ENCODE measurements around the gene ASIC4.

The ASIC4 gene, protein sequence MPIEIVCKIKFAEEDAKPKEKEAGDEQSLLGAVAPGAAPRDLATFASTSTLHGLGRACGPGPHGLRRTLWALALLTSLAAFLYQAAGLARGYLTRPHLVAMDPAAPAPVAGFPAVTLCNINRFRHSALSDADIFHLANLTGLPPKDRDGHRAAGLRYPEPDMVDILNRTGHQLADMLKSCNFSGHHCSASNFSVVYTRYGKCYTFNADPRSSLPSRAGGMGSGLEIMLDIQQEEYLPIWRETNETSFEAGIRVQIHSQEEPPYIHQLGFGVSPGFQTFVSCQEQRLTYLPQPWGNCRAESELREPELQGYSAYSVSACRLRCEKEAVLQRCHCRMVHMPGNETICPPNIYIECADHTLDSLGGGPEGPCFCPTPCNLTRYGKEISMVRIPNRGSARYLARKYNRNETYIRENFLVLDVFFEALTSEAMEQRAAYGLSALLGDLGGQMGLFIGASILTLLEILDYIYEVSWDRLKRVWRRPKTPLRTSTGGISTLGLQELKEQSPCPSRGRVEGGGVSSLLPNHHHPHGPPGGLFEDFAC

DNA sequence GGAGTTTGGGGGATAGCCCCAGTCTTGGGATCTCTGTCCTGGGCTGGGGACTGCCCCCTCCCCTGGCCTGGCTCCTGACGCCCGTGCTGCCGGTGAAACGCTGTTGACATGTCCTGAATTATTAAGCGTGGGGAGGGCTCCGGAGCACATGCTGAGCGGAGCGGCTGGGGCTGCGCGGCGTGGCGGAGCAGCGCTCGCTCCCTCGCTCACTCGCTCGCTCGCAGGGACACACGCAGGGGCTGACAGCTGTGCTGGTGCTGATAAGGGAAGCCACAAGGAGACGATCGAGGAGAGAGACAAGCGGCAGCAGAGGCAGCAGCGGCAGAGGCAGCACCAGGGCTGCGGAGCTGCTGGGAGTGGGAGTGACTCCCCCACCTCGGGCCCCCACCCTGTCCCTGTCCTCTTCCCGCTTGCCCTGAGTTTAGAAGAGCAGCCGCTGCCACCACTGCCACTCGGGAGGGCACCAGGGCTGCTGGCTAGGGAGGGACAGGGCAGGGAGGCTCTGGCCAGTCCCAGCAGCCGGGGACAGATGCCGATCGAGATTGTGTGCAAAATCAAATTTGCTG is at the start of gene ASIC4:
ASIC4 (plus strand) TSS at position 287 of the 566 bp plus-strand sequence; CDS start at position 530, 243 bp downstream.
- H3K4me3 ChIP-seq (replicated peaks; ENCODE audit: low read depth, low read length), result no peak within 1 kb of the TSS
- TF ChIP-seq, protein P1, sequence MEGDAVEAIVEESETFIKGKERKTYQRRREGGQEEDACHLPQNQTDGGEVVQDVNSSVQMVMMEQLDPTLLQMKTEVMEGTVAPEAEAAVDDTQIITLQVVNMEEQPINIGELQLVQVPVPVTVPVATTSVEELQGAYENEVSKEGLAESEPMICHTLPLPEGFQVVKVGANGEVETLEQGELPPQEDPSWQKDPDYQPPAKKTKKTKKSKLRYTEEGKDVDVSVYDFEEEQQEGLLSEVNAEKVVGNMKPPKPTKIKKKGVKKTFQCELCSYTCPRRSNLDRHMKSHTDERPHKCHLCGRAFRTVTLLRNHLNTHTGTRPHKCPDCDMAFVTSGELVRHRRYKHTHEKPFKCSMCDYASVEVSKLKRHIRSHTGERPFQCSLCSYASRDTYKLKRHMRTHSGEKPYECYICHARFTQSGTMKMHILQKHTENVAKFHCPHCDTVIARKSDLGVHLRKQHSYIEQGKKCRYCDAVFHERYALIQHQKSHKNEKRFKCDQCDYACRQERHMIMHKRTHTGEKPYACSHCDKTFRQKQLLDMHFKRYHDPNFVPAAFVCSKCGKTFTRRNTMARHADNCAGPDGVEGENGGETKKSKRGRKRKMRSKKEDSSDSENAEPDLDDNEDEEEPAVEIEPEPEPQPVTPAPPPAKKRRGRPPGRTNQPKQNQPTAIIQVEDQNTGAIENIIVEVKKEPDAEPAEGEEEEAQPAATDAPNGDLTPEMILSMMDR (IDR thresholded peaks at IDR 0.05; ENCODE audit: low read depth, low read length, missing control alignments), result no peak
- DNase-seq (ENCODE audit: extremely low read depth, low read depth), result no peak

DNA sequence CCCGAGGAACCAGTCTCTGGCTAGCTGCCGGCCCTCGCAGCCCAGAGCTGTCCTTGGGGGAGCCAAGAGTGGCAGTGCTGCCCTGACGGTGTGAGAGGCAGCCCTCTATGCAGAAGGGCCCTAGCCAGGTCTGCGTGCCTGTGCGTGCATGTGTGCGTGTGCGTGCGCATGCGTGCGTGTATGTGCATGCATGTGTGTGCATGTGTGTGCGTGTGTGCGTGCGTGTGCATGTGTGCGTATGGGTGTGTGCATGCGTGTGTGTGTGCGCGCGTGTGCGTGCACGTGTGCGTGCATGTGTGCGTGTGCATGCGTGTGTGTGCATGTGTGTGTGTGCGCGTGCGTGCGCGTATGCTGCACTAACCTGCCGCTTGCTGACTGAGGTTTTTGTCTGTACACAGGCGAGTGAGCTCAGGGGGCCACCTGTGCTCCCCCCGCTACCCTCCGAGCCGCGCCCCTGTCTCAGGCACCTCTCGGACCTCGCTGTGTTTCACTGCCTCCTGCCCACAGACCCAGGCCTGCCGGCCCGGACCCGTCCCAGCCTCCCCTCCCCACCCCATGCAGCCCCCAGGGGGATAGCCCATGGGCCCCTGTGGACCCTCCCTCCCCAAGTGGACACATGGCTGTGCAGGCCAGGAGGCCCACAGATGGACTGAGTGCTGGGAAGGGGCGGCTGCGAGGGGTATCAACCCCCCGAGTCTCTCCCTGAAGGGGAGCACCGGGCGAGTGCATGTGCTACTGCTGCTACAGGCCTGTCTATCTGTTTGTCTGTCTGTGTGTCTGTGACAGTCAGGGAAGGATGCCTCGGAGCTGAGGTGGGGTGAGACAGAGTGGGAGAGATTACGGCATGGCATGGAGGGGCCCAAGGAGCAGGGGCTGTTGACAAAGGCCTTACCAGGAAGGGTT is 48.4 kb upstream of the ASIC4 start:
- no peak for DNase-seq (ENCODE audit: extremely low read depth, low read depth)
- TF ChIP-seq, protein P1 (IDR thresholded peaks at IDR 0.05; ENCODE audit: low read depth, low read length, missing control alignments), result no peak
- H3K4me3 ChIP-seq (replicated peaks; ENCODE audit: low read depth, low read length), result no peak overlapping the region

DNA sequence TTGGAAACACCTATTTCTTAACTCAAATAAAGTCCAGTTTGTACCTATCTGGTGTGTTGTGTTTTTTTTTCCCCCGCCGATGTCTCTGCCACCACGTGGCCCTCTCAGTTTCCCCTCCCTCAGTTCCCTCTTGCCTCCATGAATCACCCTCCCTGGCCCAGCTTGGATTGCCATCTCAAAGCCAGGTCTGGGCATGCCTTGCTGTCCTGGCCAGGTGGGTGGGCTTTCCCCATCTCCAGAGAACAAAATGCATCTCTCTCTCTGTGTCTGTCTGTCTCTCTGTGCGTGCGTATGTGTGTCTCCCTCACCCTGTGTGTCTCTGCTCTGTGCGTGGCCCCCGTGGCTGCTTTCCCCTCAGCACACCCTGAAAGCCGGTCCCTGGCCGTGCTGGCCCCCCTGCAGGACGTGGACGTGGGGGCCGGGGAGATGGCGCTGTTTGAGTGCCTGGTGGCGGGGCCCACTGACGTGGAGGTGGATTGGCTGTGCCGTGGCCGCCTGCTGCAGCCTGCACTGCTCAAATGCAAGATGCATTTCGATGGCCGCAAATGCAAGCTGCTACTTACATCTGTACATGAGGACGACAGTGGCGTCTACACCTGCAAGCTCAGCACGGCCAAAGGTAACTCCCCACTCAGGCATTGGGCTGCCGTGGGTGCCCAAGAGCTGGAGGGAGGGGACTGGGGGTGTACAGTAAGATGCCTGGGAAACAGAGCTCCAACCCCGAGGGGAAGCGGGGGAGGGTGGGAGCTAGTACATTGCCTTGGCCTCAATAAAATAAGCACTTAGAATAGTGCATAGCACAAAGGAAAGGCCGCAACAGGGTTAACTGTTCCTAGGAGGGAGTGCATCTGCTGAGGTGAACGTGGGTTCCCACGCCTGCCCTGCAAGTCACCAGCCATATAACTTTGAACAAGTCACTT is 47.2 kb upstream of the ASIC4 start:
- TF ChIP-seq, protein P1 (IDR thresholded peaks at IDR 0.05; ENCODE audit: low read depth, low read length, missing control alignments), result no peak
- H3K4me3 ChIP-seq (replicated peaks; ENCODE audit: low read depth, low read length), result no peak overlapping the region
- no peak for DNase-seq (ENCODE audit: extremely low read depth, low read depth)

DNA sequence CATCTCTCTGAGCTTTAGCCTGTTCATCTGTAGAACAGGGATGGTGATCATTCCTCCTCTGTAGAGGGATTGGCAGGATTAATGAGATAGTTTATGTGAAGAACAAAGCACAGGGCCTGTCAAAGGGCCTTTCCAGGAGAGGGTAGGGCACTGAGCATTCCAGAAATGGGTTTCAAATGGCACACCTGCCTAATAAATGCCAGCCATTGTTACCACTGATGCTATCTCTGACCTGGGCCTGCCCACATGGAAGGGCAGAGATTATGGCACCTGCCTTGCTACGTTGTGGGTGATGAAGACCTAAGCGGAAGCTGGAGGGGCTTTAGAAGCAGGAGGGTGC is 46.6 kb upstream of the ASIC4 start:
- no peak for DNase-seq (ENCODE audit: extremely low read depth, low read depth)
- H3K4me3 ChIP-seq (replicated peaks; ENCODE audit: low read depth, low read length), result no peak overlapping the region
- TF ChIP-seq, protein P1 (IDR thresholded peaks at IDR 0.05; ENCODE audit: low read depth, low read length, missing control alignments), result no peak

DNA sequence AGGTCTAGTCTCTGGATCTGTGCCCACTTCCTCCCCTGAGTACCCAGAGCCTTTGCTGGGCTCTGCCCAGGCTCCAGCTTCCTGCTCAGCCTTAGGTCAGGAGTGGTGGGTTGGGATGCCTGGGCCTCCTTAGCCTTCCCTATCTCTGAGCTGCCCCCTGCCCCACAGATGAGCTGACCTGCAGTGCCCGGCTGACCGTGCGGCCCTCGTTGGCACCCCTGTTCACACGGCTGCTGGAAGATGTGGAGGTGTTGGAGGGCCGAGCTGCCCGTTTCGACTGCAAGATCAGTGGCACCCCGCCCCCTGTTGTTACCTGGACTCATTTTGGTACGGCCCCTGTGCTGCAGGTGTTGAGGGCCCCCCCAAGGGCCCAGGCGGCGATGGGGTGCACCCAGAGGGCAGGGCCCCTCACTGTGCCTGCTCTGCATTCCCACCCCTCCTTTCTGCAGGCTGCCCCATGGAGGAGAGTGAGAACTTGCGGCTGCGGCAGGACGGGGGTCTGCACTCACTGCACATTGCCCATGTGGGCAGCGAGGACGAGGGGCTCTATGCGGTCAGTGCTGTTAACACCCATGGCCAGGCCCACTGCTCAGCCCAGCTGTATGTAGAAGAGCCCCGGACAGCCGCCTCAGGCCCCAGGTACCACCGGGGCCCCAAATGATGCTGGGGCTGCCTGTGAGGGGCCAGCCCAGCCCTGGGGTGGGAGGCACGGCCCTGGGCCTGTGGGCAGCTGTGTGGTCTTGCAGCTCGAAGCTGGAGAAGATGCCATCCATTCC is 45.7 kb upstream of the ASIC4 start:
- TF ChIP-seq, protein P1 (IDR thresholded peaks at IDR 0.05; ENCODE audit: low read depth, low read length, missing control alignments), result no peak
- no peak for DNase-seq (ENCODE audit: extremely low read depth, low read depth)
- H3K4me3 ChIP-seq (replicated peaks; ENCODE audit: low read depth, low read length), result no peak overlapping the region

All from HFF-Myc (cell line).